ENCODE data around the gene KIAA0586.
"Not testable (repeated sequence)": the region's sequence is repeated elsewhere in the genome, so short reads cannot be mapped to it uniquely, and the experiment has no call there.

The KIAA0586 gene

DNA sequence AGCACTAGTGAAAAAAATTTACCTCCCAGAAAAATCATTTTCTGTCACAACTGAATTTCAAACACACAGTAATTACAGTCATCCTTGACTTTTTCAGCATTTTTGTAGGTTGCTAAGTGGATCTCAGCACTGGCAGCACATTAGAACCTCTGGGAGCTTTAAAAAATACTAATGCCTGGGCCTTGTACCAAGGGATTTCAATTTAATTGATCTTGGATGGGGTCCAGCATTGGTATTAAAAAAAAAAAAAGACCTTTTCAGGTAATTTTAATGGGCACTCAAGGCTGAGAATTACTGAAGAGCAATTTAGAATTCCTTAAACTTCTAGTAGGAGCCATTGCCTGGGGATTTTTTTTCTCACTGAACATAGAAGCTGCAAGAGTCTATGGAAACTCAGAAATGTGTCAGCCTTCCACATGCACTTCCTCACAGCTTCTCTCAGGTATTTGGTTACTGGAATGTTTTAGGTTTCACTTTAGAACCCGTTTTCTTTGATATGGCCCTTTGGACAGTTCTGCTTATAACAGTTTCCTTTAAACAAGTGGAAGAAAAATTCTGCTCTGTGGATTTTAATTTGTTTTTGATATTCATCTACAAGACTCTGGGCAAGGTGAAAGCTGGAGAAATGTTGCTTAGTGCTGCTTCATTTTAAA lies 121.7 kb downstream of the KIAA0586 start:
- DNase-seq (ENCODE audit: low read depth): no peak

DNA sequence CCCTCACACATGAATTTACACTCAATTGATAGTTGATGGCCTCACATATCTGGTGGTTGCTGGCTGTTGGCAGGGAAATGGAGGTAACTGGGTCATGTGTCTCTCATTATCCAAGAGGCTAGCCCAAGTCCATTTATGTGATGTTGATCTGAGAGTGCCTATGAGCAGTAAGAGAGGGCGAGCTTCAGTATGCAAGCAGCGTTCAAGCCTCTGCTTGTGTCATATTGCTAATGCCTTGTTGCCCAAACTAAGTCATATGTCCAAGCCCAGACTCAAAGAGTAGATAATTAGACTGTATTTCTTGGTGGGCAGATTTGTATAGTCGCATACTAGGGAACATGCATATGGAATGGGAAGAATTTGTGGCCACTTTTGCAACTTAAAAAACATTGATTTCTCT lies 126.4 kb downstream of the KIAA0586 start:
- DNase-seq (ENCODE audit: low read depth): no peak

DNA sequence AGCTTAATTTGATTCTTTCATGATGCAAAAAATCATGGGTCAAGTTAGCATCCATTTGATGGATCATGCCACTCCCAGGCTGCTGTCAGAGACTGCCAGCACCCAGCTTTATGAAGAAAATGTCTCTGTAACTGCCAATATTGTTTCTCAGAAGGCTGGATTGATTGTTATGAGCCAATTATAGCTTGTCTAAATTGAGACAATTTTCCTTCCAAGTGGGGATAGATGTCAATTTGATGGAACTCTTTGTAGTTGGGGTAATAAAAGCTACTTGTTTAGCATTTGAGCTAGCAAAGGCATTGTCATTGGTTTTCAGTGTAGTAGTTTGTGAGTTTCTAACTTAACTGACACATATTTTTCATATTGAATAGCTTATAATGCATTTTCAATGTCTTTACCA lies 128.1 kb downstream of the KIAA0586 start:
- no peak for DNase-seq (ENCODE audit: low read depth)

DNA sequence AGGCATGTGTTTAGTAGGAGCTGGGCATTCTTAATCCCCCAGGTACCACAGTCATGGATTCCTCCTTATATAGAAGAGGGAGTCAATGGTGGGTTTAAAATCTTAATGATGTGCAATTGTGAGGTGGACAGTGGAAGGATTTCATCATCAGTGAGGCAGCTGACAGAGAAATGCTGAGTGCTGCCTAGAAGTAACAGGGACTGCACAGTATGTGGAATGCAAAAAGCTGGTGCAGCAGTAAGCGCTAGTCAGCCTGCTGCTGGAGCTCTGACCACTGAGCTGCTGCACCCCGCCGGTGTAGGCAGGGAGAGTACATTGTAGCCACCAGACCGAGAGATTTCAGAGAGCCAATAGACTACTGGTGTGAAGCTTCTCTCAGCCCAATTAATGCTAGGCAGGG lies 129.7 kb downstream of the KIAA0586 start:
- DNase-seq (ENCODE audit: low read depth): no peak

DNA sequence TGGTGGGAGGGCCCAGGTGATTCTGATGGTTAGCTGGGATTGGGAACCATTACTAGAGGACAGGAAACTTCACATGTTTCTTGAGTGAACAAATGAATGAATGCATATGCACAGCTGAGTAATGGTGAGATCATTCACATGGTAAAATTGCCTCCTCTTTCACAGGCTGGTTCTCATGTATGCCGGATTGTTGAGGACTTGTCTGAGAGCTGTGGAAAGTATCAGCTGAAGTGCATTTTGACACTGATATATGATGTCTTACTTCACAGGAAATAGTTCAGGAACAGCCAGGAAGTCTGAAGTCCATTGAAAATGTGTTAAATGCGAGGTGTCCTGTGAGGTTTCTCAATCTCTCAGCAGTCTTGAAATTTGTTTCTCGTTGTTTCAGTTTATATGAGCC lies 132.7 kb downstream of the KIAA0586 start:
- DNase-seq (ENCODE audit: low read depth): no peak

DNA sequence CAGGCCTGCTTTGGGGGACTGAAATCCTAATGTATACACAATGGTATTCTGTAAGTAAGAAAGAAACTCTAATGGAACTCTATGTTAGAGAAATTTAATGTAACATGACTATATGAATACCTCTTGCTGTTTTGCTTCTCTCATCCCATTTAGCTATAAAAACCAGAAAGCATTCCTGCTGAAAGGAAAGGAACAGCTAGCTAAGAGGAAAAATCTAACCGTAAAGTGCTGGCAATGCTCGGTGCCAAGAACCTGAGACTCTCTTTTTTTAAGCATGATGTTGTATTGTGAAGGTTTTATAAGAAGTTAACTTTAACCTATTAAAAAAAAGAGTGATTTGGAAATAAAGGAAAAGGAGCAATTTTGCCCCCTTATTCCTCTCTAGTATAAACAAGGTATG lies 134.6 kb downstream of the KIAA0586 start:
- DNase-seq (ENCODE audit: low read depth): no peak

DNA sequence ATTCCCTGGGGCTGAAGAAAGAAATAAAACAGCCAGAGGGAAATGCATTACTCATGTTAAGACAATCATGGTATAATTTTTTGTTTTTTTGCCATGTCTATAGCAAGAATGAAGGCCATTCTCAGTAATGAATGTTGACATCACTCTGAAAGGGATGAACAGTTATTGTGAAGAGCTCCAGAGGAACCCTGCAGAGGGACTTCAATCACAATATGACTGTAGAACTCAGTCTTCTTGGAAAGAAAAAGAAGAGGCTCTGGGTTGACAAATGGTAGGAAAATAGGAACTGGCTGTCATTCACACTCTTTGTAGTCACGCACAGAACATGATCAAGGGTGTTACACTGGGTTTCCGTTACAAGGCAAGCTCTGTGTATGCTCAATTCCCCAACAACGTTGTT lies 136.5 kb downstream of the KIAA0586 start:
- DNase-seq (ENCODE audit: low read depth): no peak

DNA sequence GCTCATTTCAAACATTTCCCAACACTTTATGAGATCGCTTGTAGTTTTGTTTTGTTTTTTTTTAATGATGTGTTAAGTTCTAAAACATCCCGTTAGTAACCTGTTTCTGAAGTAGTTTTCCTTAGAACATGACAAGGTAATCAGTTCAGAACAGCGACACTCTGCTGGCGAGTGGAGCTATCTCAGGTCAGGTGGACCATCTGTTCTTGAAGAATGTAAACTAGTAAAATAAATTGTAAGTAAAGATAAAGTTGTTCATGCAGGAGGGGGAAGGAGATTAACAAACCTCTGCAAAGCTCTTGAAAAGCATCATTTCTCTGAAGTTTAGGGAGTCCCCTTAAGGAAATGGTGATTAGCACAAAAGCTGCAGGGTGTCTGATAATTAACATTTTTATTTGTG lies 138.3 kb downstream of the KIAA0586 start:
- no peak for DNase-seq (ENCODE audit: low read depth)

DNA sequence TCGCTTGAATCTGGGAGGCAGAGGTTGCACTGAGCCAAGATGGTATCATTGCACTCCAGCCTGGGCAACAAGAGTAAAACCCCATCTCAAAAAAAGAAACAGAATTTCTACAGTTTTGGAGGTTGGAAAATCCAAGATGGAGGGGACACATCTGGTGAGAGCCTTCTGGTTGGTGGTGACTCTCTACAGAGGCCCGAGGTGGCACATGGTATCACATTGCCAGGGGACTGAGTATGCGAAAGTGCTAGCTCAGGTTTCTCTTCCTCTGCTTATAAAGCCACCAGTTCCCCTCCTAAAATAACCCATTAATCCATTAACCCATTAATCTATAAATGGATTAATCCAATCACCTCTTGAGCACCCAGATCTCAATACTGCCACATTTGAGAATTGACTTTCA lies 139.5 kb downstream of the KIAA0586 start:
- no peak for DNase-seq (ENCODE audit: low read depth)

DNA sequence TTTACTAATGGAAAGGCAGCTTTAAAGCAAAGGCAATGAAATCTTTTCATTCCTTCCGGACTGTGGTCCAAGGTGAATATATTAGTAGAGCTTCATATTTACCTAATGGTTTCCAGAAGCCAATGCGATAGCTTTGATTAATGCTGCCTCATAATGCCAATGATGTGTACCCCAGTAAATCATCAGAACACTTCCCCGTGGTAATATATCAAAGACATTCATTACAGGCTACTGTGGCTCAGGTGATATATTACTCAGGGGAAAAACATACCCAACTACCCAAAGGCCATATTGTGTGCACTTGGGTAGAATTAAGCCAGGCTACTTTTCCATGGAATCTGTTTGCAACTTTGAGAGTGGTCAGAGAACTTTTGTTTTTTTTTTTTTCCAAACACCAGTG lies 140.8 kb downstream of the KIAA0586 start:
- no peak for DNase-seq (ENCODE audit: low read depth)

DNA sequence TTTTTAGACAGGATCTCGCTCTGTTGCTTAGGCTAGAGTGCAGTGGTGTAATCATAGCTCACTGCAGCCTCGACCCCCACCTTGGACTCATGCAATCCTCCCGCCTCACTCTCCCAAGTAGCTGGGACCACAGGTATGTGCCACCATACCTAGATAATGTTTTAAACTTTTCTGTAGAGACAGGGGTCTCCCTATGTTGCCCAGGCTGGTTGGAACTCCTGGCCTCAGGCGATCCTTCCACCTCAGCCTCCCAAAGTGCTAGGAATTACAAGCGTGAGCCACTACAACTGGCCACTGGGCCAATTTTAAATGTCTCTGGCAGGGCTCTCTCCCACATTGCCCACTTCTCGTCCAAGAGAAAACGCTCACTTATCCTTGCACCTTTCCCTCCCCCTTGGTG lies 143.7 kb downstream of the KIAA0586 start:
- DNase-seq (ENCODE audit: low read depth): no peak

DNA sequence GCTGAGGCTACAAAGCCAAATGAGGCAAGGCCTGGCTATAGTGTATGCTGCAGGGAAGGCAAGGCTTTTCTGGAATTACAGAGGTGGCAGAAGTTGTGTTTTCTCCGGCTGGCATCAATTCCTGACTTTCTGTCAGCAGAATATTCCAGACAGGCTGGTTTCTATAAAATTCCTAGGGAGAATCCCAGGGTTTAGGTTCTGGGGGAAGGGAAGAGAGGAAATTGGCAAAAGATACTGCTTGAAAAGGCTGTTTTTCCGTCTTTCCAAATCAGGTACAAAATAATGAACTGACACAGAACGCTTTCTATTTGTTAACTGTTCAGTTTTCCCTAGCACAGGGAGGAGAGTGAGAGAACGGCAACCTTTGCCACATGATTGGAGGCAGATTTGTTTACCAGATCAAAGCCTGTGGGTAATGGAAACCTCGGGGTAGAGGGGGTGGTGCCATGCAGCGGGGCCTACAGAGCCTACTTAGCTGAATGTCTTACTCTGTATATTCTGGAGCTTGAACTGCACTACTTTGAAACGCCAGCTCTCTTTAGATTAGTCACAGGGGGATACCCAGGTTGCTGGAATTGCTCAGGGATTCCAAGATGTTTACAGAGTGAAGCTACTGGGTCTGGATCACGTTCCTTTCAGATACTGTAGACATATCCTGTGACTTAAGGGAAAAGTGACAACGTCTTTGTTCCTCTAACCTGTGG lies 144.4 kb downstream of the KIAA0586 start:
- DNase-seq (ENCODE audit: low read depth): no peak

DNA sequence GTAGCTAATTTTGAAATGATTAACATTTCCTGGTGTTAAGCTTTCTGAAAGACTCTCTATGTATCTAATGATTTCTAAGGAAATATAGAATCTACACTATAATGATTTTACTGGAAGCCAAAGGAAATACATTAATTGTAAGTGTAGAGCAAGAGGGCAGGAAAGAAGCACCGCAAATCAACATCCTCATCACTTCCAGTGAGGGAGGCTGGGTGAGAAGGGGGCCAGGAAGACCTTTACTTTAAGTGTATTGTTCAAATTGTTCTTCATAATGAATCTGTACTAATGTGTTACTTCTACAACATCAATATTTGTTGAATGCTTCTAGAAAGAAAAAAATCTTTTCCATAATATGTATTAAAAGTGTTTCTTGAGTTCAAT lies 144.9 kb downstream of the KIAA0586 start:
- DNase-seq (ENCODE audit: low read depth): no peak

DNA sequence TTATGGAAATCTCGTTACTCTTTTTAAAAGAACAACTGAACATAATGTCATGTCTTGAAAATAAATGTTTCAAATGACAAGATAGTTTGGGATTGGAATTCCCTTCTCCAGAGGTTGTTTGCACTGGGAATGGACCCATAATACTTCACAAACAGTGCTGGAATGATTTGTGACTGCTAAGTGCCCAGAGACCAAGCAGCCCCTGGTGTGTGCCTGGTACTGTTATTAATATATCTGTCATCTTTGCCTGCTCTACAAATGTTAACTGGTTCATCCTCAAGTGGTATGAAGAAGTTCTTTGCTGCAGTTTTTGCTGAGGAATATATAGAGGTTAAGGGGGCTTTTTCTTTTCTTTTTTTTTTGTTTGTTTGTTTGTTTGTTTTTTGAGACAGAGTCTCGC lies 145.3 kb downstream of the KIAA0586 start:
- DNase-seq (ENCODE audit: low read depth): no peak

DNA sequence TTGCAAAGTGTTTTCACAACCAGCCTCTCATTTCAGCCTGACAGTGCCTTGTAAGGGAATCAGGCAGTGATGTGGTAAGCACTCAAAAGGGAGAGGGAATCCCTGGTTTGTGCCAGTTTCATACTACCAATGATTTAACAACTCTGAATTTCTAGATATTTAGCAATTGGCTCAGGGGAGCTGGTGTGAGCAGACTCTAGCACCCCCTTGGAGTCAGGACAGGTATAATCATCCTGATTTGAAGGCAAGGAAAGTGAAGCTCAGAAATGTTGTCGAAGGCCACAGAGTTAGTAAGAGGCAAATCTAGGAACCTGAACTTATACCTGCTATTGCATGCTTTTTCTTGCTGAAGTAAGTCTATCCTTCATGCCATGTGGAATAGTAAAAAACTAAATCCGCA lies 147.1 kb downstream of the KIAA0586 start:
- no peak for DNase-seq (ENCODE audit: low read depth)

DNA sequence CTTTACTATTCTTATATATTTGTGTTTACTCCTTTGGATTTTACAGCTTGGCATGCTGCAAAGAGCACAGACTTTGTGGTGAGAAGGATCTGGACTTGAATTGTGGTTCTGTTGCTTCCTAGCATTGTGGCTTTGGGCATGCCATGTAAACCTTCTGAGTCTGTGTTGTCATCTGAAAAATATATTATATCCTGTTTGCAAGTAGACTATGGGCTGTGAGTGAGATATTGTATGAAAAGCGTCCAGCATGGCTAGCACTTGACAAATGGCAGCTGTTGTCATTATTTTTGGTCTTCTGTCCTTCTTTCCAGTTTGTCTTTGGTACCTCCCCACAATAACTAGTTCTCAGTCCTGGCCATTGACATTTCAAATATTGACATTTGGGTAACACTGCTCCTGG lies 148.4 kb downstream of the KIAA0586 start:
- DNase-seq (ENCODE audit: low read depth): no peak

DNA sequence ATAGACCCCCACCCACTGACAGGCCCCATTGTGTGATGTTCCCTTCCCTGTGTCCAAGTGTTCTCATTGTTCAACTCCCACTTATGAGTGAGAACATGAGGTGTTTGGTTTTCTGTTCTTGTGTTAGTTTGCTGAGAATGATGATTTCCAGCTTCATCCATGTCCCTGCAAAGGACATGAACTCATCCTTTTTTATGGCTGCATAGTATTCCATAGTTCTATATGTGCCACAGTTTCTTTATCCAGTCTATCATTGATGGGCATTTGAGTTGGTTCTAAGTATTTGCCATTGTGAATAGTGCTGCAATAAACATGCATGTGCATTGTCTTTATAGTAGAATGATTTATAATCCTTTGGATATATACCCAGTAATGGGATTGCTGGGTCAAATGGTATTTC lies 152.5 kb downstream of the KIAA0586 start:
- not testable (repeated sequence) for DNase-seq (ENCODE audit: low read depth)

DNA sequence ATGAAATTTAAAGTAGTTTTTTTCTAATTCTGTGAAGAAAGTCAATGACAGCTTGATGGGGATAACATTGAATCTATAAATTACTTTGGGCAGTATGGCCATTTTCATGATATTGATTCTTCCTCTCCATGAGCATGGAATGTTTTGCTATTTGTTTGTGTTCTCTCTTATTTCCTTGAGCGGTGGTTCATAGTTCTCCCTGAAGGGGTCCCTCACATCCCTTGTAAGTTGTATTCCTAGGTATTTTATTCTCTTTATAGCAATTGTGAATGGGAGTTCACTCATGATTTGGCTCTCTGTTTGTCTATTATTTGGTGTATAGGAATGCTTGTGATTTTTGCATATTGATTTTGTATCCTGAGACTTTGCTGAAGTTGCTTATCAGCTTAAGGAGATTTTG lies 153.9 kb downstream of the KIAA0586 start:
- not testable (repeated sequence) for DNase-seq (ENCODE audit: low read depth)

DNA sequence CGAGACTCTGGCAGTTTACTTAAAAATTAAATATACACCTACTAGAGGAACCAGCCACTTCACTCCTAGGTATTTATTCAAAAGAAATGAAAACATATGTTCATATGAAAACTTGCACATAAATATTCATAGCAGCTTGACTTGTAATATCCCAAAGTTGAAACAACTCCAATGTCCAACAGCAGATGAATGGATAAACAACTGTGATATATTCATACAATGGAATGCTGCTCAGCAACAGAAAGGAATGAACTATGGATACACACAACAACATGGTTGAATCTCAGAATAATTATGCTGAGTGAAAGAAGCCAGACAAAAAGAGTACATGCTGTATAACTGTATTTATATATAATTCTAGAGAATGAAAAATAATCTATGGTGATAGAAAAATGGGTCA lies 156.9 kb downstream of the KIAA0586 start:
- DNase-seq (ENCODE audit: low read depth): no peak

DNA sequence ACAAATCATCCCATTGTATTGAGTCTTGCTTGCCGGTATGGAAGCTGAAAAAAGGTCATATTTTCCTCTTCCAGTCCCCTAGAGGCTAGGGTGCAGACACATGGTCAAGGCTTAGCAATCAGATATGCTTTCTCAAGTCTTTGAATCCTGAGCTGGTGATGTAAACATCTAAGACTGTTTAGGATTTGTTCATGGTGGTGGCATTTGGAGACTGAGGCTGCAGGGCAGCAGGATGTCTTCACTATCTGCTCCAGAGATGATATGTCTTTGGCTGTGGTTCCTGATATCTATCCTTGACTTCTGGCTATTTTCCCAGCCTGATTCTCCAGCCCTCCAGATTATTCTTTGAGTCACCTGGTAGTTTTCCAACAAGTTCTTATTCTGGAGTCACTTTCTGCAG lies 159.8 kb downstream of the KIAA0586 start:
- no peak for DNase-seq (ENCODE audit: low read depth)

DNA sequence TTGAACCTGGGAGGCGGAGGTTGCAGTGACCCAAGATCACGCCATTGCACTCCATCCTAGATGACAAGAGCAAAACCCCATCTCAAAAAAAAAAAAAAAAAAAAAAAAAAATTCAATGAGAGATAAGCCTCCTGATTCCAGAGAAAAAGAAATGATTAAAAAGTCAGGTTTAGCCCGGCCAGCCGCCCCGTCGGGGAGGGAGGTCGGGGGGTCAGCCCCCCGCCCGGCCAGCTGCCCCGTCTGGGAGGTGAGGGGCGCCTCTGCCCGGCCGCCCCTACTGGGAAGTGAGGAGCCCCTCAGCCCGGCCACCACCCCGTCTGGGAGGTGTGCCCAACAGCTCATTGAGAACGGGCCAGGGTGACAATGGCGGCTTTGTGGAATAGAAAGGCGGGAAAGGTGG lies 160.8 kb downstream of the KIAA0586 start:
- DNase-seq (ENCODE audit: low read depth): not testable (repeated sequence)

DNA sequence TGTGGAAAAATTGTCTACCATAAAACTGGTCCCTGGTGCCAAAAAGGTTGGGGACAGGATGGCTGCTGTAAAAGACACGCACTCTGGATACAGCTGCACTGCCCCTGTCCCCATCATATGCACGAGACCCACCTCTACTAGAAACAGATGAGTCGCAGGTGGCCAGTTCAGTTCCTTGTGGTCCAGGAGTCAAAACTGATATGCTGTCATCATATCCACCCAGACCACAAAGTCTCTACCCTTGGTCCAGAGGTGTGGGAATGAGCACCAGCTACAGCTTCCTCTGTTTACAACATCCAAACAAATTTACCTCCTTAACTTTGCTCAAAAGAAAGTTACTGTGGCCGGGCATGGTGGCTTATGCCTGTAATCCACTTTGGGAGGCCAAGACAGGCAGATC lies 166.5 kb downstream of the KIAA0586 start:
- no peak for DNase-seq (ENCODE audit: low read depth)

DNA sequence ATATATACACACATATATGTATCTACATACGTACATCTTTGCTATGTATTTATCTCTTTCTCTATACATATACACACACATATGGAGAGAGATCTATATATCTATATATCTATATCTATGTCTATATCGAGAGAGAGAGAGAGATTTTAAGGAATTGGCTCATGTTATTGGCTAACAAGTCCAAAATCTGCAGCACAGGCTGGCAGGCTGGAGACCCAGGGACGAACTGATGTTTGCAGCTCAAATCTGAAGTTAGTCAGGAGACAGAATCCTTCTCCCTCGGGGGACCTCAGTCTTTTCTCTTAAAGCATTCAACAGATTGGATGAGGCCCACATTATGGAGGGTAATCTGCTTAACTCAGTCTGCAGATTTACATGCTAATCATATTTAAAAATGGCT lies 169.5 kb downstream of the KIAA0586 start:
- no peak for DNase-seq (ENCODE audit: low read depth)

Measured in fibroblast of the conjunctiva (primary cell).